MCF 10A (cell line): ENCODE measurements around the gene ZKSCAN8. TPM values are rescaled to one million over a fixed set of nuclear protein-coding genes. Genes with fewer than 3 reads are reported as not detected.
A peak's percentile ranks its signal among the peaks of the same experiment; 100 is the strongest.

Experiments used
- BruUV-seq: library from RNA; stranded (reverse); fragments of 400-500 nt; replicated peaks from 2 replicates; lab custom pipeline; 2021; lab: Mats Ljungman, UMichigan
- CTCF ChIA-PET: fragments of 300-600 bp; sonication (Branson Sonifier 250); formaldehyde crosslinking; extraction: SDS; loops from one replicate; lab custom pipeline; 2021; ENCODE audit warnings: antibody characterized with exemption, inconsistent platforms; lab: Yijun Ruan, JAX
- POLR2A ChIA-PET: fragments of 300-600, 350-650 bp; sonication (Branson Sonifier 250); formaldehyde crosslinking; extraction: SDS; loops from one replicate; lab custom pipeline; 2020; ENCODE audit warnings: antibody characterized with exemption, inconsistent platforms; lab: Yijun Ruan, JAX
- DNase-seq: peaks from one replicate; pipeline ENCODE4 v3.0.0-alpha.2; 2018; ENCODE audit not compliant: unreplicated experiment
- H3K27ac Mint-ChIP-seq: one replicate; pipeline ENCODE4 v1.8.0; 2022; ENCODE audit warnings: mild to moderate bottlenecking, low read depth, mixed read lengths; ENCODE audit not compliant: unreplicated experiment
- H3K27me3 Mint-ChIP-seq: one replicate; pipeline ENCODE4 v1.8.0; 2022; ENCODE audit warnings: mixed read lengths; ENCODE audit not compliant: insufficient read depth, unreplicated experiment
- H3K36me3 Mint-ChIP-seq: one replicate; pipeline ENCODE4 v1.8.0; 2022; ENCODE audit warnings: mild to moderate bottlenecking, moderate library complexity, mixed read lengths; ENCODE audit not compliant: insufficient read depth, unreplicated experiment
- H3K4me1 Mint-ChIP-seq: one replicate; pipeline ENCODE4 v1.8.0; 2022; ENCODE audit warnings: mixed read lengths; ENCODE audit not compliant: insufficient read depth, unreplicated experiment
- H3K4me3 Mint-ChIP-seq: one replicate; pipeline ENCODE4 v1.8.0; 2022; ENCODE audit warnings: mild to moderate bottlenecking, moderate library complexity, mixed read lengths; ENCODE audit not compliant: unreplicated experiment
- H3K9me3 Mint-ChIP-seq: one replicate; pipeline ENCODE4 v1.8.0; 2022; ENCODE audit warnings: mixed read lengths; ENCODE audit not compliant: unreplicated experiment
- intact Hi-C: fragments of 100-400 bp; cut with micrococcal nuclease; formaldehyde crosslinking; loops from 2 replicates; pipeline ENCODE4 v1.14.1; 2022
- total RNA-seq: library from RNA; stranded (reverse); gene quantifications from 2 replicates; pipeline ENCODE4 v1.2.3, GENCODE V29; 2022
- TF ChIP-seq, protein P1 (sequence below): fragments of 200-600 bp; IDR thresholded peaks from one replicate; pipeline ENCODE4 v1.8.0; 2022; ENCODE audit warnings: antibody characterized with exemption, mild to moderate bottlenecking; ENCODE audit not compliant: unreplicated experiment

ZKSCAN8 gene
- total RNA-seq, 1 experiment from 2014 or later, result 27.9 TPM

- intact Hi-C loops, result loop anchor here (2.0 kb wide), 1 partner anchor 53 kb away; no protein-coding TSS in a partner anchor
Observed at GRCh38 chr6:28160233-28160632, 18.6 kb downstream of the ZKSCAN8 start.

DNA sequence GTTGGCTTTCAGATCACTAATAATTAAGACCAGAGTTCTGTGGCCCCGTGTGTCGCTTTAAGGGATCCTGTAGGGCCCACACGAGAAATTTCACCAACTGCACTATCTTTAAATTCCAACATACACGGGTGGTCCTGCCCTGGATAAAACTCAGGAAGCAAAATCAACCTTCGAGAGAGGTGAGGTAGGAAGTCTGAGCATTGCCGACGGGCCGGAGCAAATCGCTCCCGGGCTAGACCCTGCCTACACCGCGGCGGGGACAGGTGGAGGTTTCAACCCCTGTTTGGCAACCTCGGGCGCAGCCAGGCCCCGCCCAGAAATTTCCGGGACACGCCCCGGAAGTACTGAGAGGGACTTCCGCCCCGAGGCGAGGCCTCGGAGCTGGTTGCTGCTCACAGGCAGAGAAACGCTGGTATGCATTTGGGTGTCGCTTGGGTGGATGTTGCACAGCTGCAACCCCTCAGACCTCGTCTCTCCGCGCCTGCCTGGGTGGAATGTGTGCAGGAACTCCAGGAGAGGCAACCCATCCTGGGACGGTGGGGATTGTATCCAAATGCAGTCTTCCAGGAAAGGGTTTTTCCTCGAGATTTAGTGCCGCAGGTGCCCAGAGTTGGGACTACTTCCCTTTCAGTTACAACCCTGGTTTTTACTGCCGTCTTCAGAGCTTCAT lies 19.9 kb downstream of the ZKSCAN8 start:
- Mint-ChIP-seq H3K36me3 (peaks cover 28% of the 10 kb centered on the region), H3K27me3 (no peaks in the 10 kb centered on the region), H3K4me3 (peak overlapping the region; percentile 85), H3K27ac (peak overlapping the region; percentile 85), H3K4me1 (peaks cover 12% of the 10 kb centered on the region), H3K9me3 (no peaks in the 10 kb centered on the region)
- TF ChIP-seq, protein P1, sequence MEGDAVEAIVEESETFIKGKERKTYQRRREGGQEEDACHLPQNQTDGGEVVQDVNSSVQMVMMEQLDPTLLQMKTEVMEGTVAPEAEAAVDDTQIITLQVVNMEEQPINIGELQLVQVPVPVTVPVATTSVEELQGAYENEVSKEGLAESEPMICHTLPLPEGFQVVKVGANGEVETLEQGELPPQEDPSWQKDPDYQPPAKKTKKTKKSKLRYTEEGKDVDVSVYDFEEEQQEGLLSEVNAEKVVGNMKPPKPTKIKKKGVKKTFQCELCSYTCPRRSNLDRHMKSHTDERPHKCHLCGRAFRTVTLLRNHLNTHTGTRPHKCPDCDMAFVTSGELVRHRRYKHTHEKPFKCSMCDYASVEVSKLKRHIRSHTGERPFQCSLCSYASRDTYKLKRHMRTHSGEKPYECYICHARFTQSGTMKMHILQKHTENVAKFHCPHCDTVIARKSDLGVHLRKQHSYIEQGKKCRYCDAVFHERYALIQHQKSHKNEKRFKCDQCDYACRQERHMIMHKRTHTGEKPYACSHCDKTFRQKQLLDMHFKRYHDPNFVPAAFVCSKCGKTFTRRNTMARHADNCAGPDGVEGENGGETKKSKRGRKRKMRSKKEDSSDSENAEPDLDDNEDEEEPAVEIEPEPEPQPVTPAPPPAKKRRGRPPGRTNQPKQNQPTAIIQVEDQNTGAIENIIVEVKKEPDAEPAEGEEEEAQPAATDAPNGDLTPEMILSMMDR, result no peak
- ChIA-PET POLR2A (interaction anchor here (0.6 to 3.2 kb wide), 21 partner anchors 9 to 490 kb away, joined by 3 to 31 read pairs (median 4); partner anchors contain the start of genes ZKSCAN3, ZKSCAN4, ZKSCAN8 and ZSCAN26), CTCF (interaction anchor here (0.5 to 1.1 kb wide), 3 partner anchors 21 to 52 kb away, joined by 3 to 5 read pairs (median 3); partner anchors contain the start of gene ZKSCAN8)
- BruUV-seq, result no TSS peak
- peak; percentile 83 for DNase-seq
- intact Hi-C loops, result loop anchor here (2.0 kb wide), 1 partner anchor 51 kb away; no protein-coding TSS in a partner anchor

More at GRCh38 chr6:28160233-28160632, 18.6 kb downstream of the ZKSCAN8 start:
- no peak for DNase-seq
- no TSS peak for BruUV-seq
- TF ChIP-seq, protein P1, result no peak
- no peak overlapping the region for H3K27ac Mint-ChIP-seq
- no peaks in the 10 kb centered on the region for H3K27me3 Mint-ChIP-seq
- peaks cover 41% of the 10 kb centered on the region for H3K36me3 Mint-ChIP-seq
- H3K9me3 Mint-ChIP-seq, result no peaks in the 10 kb centered on the region
- H3K4me1 Mint-ChIP-seq, result peaks cover 12% of the 10 kb centered on the region
- ChIA-PET CTCF (no interaction called here), POLR2A (interaction anchor here (1.8 to 3.2 kb wide), 2 partner anchors 9 to 18 kb away, joined by 4 to 31 read pairs; partner anchors contain the start of gene ZKSCAN8)
- H3K4me3 Mint-ChIP-seq, result no peak overlapping the region

- no peak for DNase-seq
- TF ChIP-seq, protein P1, result no peak
- ChIA-PET POLR2A (no interaction called here), CTCF (no interaction called here)
- H3K4me1 Mint-ChIP-seq, result peaks cover 12% of the 10 kb centered on the region
- no peak overlapping the region for H3K4me3 Mint-ChIP-seq
- BruUV-seq, result no TSS peak
- peaks cover 6% of the 10 kb centered on the region for H3K36me3 Mint-ChIP-seq
- no peak overlapping the region for H3K27ac Mint-ChIP-seq
- intact Hi-C loops, result no loop called here
- H3K9me3 Mint-ChIP-seq, result no peaks in the 10 kb centered on the region
- H3K27me3 Mint-ChIP-seq, result no peaks in the 10 kb centered on the region
Observed at GRCh38 chr6:28165563-28165962, 23.9 kb downstream of the ZKSCAN8 start.

GRCh38 chr6:28167068-28167467 lies 25.4 kb downstream of the ZKSCAN8 start:
- no peak overlapping the region for H3K27ac Mint-ChIP-seq
- H3K4me1 Mint-ChIP-seq, result peaks cover 6% of the 10 kb centered on the region
- ChIA-PET POLR2A (no interaction called here), CTCF (interaction anchor here (0.6 kb wide), 1 partner anchor 178 kb away, joined by 3 read pairs; no protein-coding TSS in a partner anchor)
- no peaks in the 10 kb centered on the region for H3K27me3 Mint-ChIP-seq
- TF ChIP-seq, protein P1, result no peak
- H3K36me3 Mint-ChIP-seq, result peaks cover 6% of the 10 kb centered on the region
- H3K9me3 Mint-ChIP-seq, result no peaks in the 10 kb centered on the region
- intact Hi-C loops, result no loop called here
- DNase-seq, result peak; percentile 24
- H3K4me3 Mint-ChIP-seq, result no peak overlapping the region
- no TSS peak for BruUV-seq
